ENCODE data around the gene MEAK7. TPM values are rescaled to one million over a fixed set of nuclear protein-coding genes. Genes with fewer than 3 reads are reported as not detected.

The MEAK7 gene
- polyA plus RNA-seq, 1 experiment: 22.8 TPM

DNA sequence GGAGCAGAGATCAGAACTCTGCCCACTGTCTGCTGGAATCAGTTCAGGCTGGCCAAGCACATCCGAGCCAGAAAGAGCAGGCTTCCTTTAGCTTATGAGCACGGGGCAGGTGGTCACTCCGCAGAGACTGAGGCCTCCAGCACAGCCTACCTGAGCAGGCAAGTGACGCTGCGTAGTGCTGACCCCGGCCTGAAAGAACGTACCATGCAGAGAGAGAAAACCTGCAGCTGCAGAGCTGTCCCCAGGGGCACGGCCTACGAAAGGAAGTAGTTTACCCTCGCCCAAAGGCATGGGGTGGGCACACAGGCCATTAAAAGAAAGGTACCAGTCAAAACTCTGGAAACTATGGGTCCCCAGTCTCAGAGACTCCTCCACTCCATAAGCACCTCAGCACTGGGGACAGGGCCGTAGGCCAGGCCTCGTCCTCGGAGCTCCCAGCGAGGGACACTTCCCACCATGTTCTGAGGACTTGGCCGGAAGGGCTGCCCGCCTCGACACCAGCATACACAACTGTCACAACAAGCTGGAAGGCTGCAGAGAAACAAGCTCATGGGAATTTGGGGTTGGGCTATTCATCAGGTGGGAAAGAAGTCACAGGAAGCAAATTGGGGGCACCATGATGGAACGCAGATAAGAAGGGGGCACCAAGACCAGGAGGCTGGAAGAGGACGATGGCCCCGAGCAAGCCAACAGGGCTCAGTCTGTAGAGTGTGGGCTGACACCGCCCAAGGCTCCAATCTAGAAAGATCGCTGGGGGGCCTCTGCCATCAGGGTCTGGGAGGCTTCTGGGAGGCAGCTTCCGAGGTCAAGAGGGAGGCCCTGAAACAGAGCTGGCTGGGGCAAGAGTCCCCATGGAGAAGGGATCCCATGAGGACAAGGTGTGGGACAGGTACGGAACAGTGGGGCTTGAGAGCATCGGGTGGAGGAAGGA lies 21.2 kb downstream of the MEAK7 start:
- Histone ChIP-seq H3K27ac (ENCODE audit: low read depth, low read length) (no peak overlapping the region), H3K4me3 (ENCODE audit: low read depth, low read length) (no peak overlapping the region), H3K27me3 (ENCODE audit: control insufficient read depth, insufficient read depth, low read length) (no peaks in the 10 kb centered on the region), H3K9me3 (ENCODE audit: control insufficient read depth, insufficient read depth, low read length) (no peaks in the 10 kb centered on the region; the same call in 1 of the 2 replicates)
- ChIA-PET CTCF (interaction anchor here (0.7 to 3.3 kb wide), 11 partner anchors 204 to 418 kb away, joined by 3 to 46 read pairs (median 5); partner anchors contain the start of gene TAF1C), POLR2A (no interaction called here)
- no peak for DNase-seq (ENCODE audit: low read depth, low spot score)
- TF ChIP-seq, protein P1, sequence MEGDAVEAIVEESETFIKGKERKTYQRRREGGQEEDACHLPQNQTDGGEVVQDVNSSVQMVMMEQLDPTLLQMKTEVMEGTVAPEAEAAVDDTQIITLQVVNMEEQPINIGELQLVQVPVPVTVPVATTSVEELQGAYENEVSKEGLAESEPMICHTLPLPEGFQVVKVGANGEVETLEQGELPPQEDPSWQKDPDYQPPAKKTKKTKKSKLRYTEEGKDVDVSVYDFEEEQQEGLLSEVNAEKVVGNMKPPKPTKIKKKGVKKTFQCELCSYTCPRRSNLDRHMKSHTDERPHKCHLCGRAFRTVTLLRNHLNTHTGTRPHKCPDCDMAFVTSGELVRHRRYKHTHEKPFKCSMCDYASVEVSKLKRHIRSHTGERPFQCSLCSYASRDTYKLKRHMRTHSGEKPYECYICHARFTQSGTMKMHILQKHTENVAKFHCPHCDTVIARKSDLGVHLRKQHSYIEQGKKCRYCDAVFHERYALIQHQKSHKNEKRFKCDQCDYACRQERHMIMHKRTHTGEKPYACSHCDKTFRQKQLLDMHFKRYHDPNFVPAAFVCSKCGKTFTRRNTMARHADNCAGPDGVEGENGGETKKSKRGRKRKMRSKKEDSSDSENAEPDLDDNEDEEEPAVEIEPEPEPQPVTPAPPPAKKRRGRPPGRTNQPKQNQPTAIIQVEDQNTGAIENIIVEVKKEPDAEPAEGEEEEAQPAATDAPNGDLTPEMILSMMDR (IDR thresholded peaks at IDR 0.05; ENCODE audit: low read depth, low read length): no peak

DNA sequence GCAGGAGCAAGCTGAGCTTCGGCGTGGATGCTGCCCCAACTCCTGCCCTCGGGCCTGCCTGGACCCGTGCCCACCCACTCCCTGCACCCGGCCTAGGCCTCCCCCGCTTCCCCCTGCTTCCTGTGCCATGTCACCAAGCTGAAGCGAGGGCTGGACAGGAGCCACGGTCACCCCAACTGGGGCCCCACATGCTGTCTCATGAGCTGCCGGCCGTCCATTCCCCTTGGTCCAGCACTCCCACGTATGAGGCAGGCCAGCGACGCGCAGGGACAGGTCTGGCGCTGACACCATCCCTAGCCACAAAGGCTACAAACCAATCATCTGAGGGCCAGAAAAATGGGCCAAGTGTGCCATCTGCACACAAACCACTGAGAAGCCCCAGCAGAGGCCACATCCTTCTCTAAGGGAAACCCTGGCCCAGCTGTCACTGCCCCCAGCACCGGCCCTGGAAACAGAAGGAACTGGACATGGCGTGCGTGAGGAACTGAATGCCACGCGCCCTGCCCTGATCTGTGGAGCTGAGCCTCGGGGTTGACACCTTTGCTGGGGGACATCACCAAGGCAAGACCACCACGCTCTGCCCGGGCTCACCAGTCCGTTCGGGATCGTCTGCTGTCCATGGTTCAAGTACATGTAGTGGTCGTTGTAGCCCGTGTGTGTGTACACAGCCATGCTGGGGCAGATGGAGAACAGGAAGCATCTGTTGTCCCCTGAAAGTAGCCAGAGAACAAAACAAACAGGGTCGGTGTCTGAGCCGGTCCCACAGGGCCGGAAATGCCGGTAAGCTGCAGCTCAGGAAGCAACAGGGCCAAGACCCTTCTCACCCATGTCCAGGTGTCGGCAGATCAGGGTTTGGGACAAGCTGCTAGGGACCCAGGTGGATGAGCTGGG lies 22.2 kb downstream of the MEAK7 start:
- CTCF ChIA-PET: interaction anchor here (0.6 to 3.3 kb wide), 3 partner anchors 206 to 469 kb away, joined by 3 to 46 read pairs (median 4); no protein-coding TSS in a partner anchor
- TF ChIP-seq, protein P1 (IDR thresholded peaks at IDR 0.05; ENCODE audit: low read depth, low read length): no peak
- no peak for DNase-seq (ENCODE audit: low read depth, low spot score)
- Histone ChIP-seq H3K27ac (ENCODE audit: low read depth, low read length) (peak overlapping the region; percentile 11), H3K27me3 (ENCODE audit: control insufficient read depth, insufficient read depth, low read length) (no peaks in the 10 kb centered on the region), H3K4me3 (ENCODE audit: low read depth, low read length) (no peak overlapping the region), H3K9me3 (ENCODE audit: control insufficient read depth, insufficient read depth, low read length) (no peaks in the 10 kb centered on the region; the same call in 1 of the 2 replicates)
- POLR2A ChIA-PET: no interaction called here

DNA sequence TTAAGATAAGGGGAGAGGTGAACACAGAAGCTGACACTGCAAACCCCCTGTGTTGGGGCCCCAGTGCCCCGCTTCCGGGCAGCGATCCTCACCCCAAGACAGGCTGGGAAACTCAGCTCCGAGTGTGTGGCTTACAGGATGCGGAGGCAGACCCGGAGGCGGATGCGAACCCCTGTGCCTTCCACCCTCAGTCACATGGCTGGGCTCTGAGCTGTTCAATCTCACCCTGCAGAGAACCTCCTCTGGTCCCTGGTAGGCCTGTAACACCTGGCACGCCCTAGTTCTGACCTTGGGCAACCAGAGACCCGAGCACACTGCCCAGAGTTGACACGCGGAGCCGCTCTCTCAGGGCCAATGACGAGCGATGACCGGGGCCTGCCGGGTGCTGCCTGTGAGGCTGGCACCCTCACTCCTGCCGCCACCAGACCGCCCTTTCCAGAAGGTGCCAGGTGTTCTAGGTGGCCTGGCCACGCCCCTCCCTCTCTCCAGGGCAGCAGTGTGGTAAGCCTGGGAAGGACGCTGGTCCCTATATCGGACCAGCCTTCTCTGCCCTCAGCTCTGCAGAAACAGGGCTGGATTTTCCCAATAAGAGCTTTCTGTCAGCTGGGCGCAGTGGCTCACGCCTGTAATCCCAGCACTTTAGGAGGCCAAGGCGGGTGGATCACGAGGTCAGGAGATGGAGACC lies 23.3 kb downstream of the MEAK7 start:
- no peak overlapping the region for H3K27ac ChIP-seq (ENCODE audit: low read depth, low read length)
- DNase-seq (ENCODE audit: low read depth, low spot score): no peak
- TF ChIP-seq, protein P1 (IDR thresholded peaks at IDR 0.05; ENCODE audit: low read depth, low read length): no peak
- H3K4me3 ChIP-seq (ENCODE audit: low read depth, low read length): no peak overlapping the region
- CTCF ChIA-PET: interaction anchor here (0.6 to 0.9 kb wide), 2 partner anchors 294 to 471 kb away, joined by 3 to 4 read pairs; partner anchors contain the start of gene TAF1C
- POLR2A ChIA-PET: interaction anchor here (0.6 kb wide), 1 partner anchor 11 kb away, joined by 4 read pairs; no protein-coding TSS in a partner anchor
- H3K9me3 ChIP-seq (ENCODE audit: control insufficient read depth, insufficient read depth, low read length): no peaks in the 10 kb centered on the region; the same call in 1 of the 2 replicates
- H3K27me3 ChIP-seq (ENCODE audit: control insufficient read depth, insufficient read depth, low read length): no peaks in the 10 kb centered on the region

DNA sequence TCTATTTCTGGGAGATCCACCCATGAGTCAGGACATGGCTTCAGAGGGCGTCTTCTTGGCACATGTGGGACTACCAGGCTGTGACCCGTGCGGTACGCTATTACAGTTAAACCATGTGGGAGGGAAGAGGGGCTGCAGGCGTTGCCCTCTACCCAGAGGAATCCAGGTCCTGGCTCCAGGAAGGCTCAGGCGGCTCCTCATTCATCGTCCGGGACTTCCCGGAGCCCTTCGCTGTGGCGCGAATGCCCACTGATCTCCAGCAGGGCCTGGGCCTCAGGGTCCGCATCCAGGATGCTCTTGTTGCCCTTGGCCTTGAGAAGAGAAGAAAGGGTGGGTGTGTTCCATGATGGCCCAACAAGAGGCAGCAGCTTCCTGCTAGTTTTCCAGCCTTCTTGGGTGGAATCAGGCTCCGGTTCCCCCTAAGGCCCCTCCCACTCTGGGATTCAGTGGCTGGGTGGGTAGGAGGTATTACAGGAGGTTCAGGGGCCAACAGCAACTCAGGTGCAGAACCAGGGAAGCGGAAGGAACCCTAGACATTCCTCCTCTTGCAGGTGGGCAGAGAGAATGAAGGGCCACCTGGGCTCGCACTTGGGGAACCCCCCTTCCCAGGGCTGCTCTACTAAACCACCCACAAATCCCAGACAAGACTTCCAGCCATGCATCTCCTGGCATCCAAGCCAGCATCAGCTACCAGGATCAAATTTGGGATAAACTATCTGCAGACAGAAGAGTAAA lies 24.6 kb downstream of the MEAK7 start:
- Histone ChIP-seq H3K27me3 (ENCODE audit: control insufficient read depth, insufficient read depth, low read length) (no peaks in the 10 kb centered on the region), H3K4me3 (ENCODE audit: low read depth, low read length) (no peak overlapping the region), H3K9me3 (ENCODE audit: control insufficient read depth, insufficient read depth, low read length) (no peaks in the 10 kb centered on the region; the same call in 1 of the 2 replicates), H3K27ac (ENCODE audit: low read depth, low read length) (peak overlapping the region; percentile 31)
- TF ChIP-seq, protein P1 (IDR thresholded peaks at IDR 0.05; ENCODE audit: low read depth, low read length): no peak
- POLR2A ChIA-PET: no interaction called here
- CTCF ChIA-PET: interaction anchor here (2.4 kb wide), 1 partner anchor 203 kb away, joined by 7 read pairs; no protein-coding TSS in a partner anchor
- no peak for DNase-seq (ENCODE audit: low read depth, low spot score)
